ENCODE data around the gene KAT6B.

DNA sequence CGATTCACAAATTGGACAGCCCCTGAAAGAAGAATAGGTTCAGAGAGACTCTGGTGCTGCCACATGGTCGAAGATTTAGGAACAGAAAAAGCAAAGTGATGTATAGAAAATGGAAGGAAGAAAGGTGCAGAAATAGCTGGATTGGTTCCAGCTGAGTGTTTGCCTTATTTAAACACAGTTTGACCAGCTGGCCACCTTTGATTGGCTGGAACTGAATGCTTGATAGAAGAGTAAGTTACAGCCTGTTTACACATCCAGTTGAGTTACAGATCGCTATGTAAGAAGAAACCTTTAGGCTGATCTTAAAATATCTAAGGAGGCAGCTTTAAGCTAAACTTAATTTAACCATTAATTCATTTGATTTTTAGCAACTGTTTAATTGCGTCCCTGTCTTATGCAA lies 40.3 kb upstream of the KAT6B start:
- TF ChIP-seq, protein P1, sequence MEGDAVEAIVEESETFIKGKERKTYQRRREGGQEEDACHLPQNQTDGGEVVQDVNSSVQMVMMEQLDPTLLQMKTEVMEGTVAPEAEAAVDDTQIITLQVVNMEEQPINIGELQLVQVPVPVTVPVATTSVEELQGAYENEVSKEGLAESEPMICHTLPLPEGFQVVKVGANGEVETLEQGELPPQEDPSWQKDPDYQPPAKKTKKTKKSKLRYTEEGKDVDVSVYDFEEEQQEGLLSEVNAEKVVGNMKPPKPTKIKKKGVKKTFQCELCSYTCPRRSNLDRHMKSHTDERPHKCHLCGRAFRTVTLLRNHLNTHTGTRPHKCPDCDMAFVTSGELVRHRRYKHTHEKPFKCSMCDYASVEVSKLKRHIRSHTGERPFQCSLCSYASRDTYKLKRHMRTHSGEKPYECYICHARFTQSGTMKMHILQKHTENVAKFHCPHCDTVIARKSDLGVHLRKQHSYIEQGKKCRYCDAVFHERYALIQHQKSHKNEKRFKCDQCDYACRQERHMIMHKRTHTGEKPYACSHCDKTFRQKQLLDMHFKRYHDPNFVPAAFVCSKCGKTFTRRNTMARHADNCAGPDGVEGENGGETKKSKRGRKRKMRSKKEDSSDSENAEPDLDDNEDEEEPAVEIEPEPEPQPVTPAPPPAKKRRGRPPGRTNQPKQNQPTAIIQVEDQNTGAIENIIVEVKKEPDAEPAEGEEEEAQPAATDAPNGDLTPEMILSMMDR (IDR thresholded peaks at IDR 0.05 in 2 of 3, conservative IDR thresholded peaks at IDR 0.05 in 1 of 3; ENCODE audit: control insufficient read depth in 2 of 3, extremely low read depth in 1 of 3, insufficient read depth in 1 of 3, low read depth in 3 of 3, low read length in 3 of 3): no peak
- TF ChIP-seq, protein P2, sequence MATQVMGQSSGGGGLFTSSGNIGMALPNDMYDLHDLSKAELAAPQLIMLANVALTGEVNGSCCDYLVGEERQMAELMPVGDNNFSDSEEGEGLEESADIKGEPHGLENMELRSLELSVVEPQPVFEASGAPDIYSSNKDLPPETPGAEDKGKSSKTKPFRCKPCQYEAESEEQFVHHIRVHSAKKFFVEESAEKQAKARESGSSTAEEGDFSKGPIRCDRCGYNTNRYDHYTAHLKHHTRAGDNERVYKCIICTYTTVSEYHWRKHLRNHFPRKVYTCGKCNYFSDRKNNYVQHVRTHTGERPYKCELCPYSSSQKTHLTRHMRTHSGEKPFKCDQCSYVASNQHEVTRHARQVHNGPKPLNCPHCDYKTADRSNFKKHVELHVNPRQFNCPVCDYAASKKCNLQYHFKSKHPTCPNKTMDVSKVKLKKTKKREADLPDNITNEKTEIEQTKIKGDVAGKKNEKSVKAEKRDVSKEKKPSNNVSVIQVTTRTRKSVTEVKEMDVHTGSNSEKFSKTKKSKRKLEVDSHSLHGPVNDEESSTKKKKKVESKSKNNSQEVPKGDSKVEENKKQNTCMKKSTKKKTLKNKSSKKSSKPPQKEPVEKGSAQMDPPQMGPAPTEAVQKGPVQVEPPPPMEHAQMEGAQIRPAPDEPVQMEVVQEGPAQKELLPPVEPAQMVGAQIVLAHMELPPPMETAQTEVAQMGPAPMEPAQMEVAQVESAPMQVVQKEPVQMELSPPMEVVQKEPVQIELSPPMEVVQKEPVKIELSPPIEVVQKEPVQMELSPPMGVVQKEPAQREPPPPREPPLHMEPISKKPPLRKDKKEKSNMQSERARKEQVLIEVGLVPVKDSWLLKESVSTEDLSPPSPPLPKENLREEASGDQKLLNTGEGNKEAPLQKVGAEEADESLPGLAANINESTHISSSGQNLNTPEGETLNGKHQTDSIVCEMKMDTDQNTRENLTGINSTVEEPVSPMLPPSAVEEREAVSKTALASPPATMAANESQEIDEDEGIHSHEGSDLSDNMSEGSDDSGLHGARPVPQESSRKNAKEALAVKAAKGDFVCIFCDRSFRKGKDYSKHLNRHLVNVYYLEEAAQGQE (IDR thresholded peaks at IDR 0.05; ENCODE audit: low read depth, low read length): no peak
- TF ChIP-seq NR2C1 (IDR thresholded peaks at IDR 0.05) (no peak), EZH2 (IDR thresholded peaks at IDR 0.05; ENCODE audit: borderline replicate concordance, control insufficient read depth, low read depth, low read length) (no peak), CHD2 (IDR thresholded peaks at IDR 0.05; ENCODE audit: borderline replicate concordance, low read depth, low read length) (no peak), POLR2AphosphoS5 (IDR thresholded peaks at IDR 0.05; ENCODE audit: low read length) (no peak), FOXM1 (IDR thresholded peaks at IDR 0.05; ENCODE audit: low read depth, low read length) (no peak), YY1 (IDR thresholded peaks at IDR 0.05; ENCODE audit: low read depth, low read length) (no peak), TAF1 (IDR thresholded peaks at IDR 0.05; ENCODE audit: borderline replicate concordance, low read depth, low read length) (no peak), IKZF1 (conservative IDR thresholded peaks at IDR 0.05) (no peak)
- TF ChIP-seq, protein P3, sequence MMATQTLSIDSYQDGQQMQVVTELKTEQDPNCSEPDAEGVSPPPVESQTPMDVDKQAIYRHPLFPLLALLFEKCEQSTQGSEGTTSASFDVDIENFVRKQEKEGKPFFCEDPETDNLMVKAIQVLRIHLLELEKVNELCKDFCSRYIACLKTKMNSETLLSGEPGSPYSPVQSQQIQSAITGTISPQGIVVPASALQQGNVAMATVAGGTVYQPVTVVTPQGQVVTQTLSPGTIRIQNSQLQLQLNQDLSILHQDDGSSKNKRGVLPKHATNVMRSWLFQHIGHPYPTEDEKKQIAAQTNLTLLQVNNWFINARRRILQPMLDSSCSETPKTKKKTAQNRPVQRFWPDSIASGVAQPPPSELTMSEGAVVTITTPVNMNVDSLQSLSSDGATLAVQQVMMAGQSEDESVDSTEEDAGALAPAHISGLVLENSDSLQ (IDR thresholded peaks at IDR 0.05): no peak
- TF ChIP-seq, protein P4, sequence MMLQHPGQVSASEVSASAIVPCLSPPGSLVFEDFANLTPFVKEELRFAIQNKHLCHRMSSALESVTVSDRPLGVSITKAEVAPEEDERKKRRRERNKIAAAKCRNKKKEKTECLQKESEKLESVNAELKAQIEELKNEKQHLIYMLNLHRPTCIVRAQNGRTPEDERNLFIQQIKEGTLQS (IDR thresholded peaks at IDR 0.05; ENCODE audit: borderline replicate concordance, extremely low read depth, low read depth, low read length): no peak
- TF ChIP-seq, protein P5, sequence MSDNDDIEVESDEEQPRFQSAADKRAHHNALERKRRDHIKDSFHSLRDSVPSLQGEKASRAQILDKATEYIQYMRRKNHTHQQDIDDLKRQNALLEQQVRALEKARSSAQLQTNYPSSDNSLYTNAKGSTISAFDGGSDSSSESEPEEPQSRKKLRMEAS (IDR thresholded peaks at IDR 0.05; ENCODE audit: low read depth, low read length): no peak
